ENCODE data around the gene NUPR2. TPM values are rescaled to one million over a fixed set of nuclear protein-coding genes. Genes with fewer than 3 reads are reported as not detected.

NUPR2 gene
- total and polyA plus RNA-seq, 2 of the 8 experiments (the other 6 are each of a cell fraction or from before 2014, with no cell fraction given), result not detected

- no peaks in the 10 kb centered on the region for H3K79me2 ChIP-seq (ENCODE audit: control insufficient read depth in 1 of 2, insufficient read depth in 2 of 2, low read length in 2 of 2)
- FAIRE-seq (no peak), DNase-seq (ENCODE audit: low read depth in 1 of 2, low spot score in 2 of 2) (peak; percentile 66 to 94)
- no peak overlapping the region for H3K18ac ChIP-seq (ENCODE audit: extremely low read depth, low read length)
- no peak overlapping the region for H3K14ac ChIP-seq (ENCODE audit: insufficient read length)
- no peak overlapping the region for H3K9ac ChIP-seq (replicated peaks in 1 of 4; ENCODE audit: extremely low read depth in 1 of 4, low read depth in 3 of 4, low read length in 3 of 4)
- no peak overlapping the region for H4K5ac ChIP-seq (ENCODE audit: insufficient read length, low read depth, low read length)
- H3K27ac ChIP-seq (ENCODE audit: low read depth, low read length), result no peak overlapping the region
- peak overlapping the region; percentile 52; the same call in 1 of the 2 replicates for H2BK5ac ChIP-seq (ENCODE audit: low read depth, low read length)
- H3K79me1 ChIP-seq (ENCODE audit: low read depth, low read length), result no peaks in the 10 kb centered on the region
- no peak overlapping the region for H4K91ac ChIP-seq (replicated peaks; ENCODE audit: insufficient read length, low read length)
- H2AFZ ChIP-seq (ENCODE audit: low read length), result no peak overlapping the region
- H3K27me3 ChIP-seq (replicated peaks in 1 of 4; ENCODE audit: control insufficient read depth in 3 of 4, extremely low read depth in 1 of 4, insufficient read depth in 3 of 4, low read length in 3 of 4), result no peaks in the 10 kb centered on the region
- no peak overlapping the region for H3K4ac ChIP-seq (replicated peaks; ENCODE audit: insufficient read length, low read depth, low read length)
- peak overlapping the region; percentile 82; the same call in 1 of the 2 replicates for H4K8ac ChIP-seq (ENCODE audit: extremely low read depth, insufficient read depth, low read length)
- H2BK120ac ChIP-seq (replicated peaks; ENCODE audit: low read depth, low read length), result no peak overlapping the region
- H2BK15ac ChIP-seq (ENCODE audit: low read length), result no peak overlapping the region
- no peak overlapping the region for H2AK5ac ChIP-seq (ENCODE audit: low read depth, low read length)
- peaks cover 5 to 34% (median 9%) of the 10 kb centered on the region in 4 experiments for H3K36me3 ChIP-seq (ENCODE audit: control insufficient read depth in 2 of 4, insufficient read depth in 4 of 4, low read length in 3 of 4)
- H3K4me1 ChIP-seq (replicated peaks in 1 of 4; ENCODE audit: control insufficient read depth in 3 of 4, insufficient read depth in 4 of 4, low read length in 3 of 4), result no peaks in the 10 kb centered on the region
- H3K56ac ChIP-seq (replicated peaks; ENCODE audit: insufficient read length, low read depth, low read length), result no peak overlapping the region
- ChIA-PET POLR2A (ENCODE audit: partially characterized antibody) (interaction anchor here (0.6 to 44.4 kb wide), 10 partner anchors 9 to 108 kb away, joined by 4 to 869 read pairs (median 8); partner anchors contain the start of genes CCT6A, PSPH and SUMF2), CTCF (ENCODE audit: partially characterized antibody) (interaction anchor here (0.7 to 3.9 kb wide), 16 partner anchors 9 to 379 kb away, joined by 3 to 28 read pairs (median 6); partner anchors contain the start of genes PHKG1 and SUMF2)
- no peak overlapping the region for H2BK12ac ChIP-seq (ENCODE audit: low read depth, low read length)
- WGBS, 2 experiments (ENCODE audit: extremely low coverage in 1 of 2, insufficient coverage in 1 of 2, insufficient read length in 1 of 2, insufficient replicate concordance in 2 of 2, low coverage in 1 of 2, low lambda C conversion rate in 2 of 2, missing lambda C conversion rate in 1 of 2), result 37% methylated on average over 19 of the region's 19 CpGs; no CpG with 5 or more reads in 1 of the 2 experiments
- H3K23me2 ChIP-seq (ENCODE audit: low read depth, low read length), result no peaks in the 10 kb centered on the region
- H4K20me1 ChIP-seq (replicated peaks in 1 of 2; ENCODE audit: control insufficient read depth in 1 of 2, insufficient read depth in 2 of 2, low read length in 2 of 2), result peaks cover 0 to 2% of the 10 kb centered on the region in 2 experiments
- no peak overlapping the region for H3K4me3 ChIP-seq (ENCODE audit: extremely low read depth in 1 of 4, insufficient read depth in 2 of 4, low read depth in 3 of 4, low read length in 4 of 4)
- no peak overlapping the region for H3K23ac ChIP-seq (ENCODE audit: insufficient read length)
- no peak overlapping the region for H2BK20ac ChIP-seq (ENCODE audit: low read length)
- H3K4me2 ChIP-seq (ENCODE audit: insufficient read depth in 1 of 2, low read depth in 2 of 2, low read length in 2 of 2), result no peak overlapping the region
- no peaks in the 10 kb centered on the region for H3K9me3 ChIP-seq (ENCODE audit: insufficient read depth in 2 of 2, low read depth in 1 of 2, low read length in 1 of 2)
- no peak for TF ChIP-seq SIRT6 (IDR thresholded peaks at IDR 0.05; ENCODE audit: low read length)
- TF ChIP-seq RAD21 (IDR thresholded peaks at IDR 0.05 in 1 of 2, conservative IDR thresholded peaks at IDR 0.05 in 1 of 2; ENCODE audit: low read depth in 2 of 2, low read length in 2 of 2), result peak; percentile 87 to 91
- 0 out of 2 replicates have a peak, but pooled peaks have one; percentile 13 for TF ChIP-seq MAX (IDR thresholded peaks at IDR 0.05)
- TF ChIP-seq ATF3 (IDR thresholded peaks at IDR 0.05; ENCODE audit: insufficient read depth, low read depth, low read length), result no peak
- no peak for TF ChIP-seq ZNF274 (IDR thresholded peaks at IDR 0.05; ENCODE audit: borderline replicate concordance, extremely low read depth, low read length)
- 0 out of 2 replicates have a peak, but pooled peaks have one; percentile 28 for TF ChIP-seq TAF1 (IDR thresholded peaks at IDR 0.05; ENCODE audit: low read depth, low read length)
- TF ChIP-seq CBX8 (IDR thresholded peaks at IDR 0.05; ENCODE audit: borderline replicate concordance, low read depth, low read length), result no peak
- TF ChIP-seq, protein P1, sequence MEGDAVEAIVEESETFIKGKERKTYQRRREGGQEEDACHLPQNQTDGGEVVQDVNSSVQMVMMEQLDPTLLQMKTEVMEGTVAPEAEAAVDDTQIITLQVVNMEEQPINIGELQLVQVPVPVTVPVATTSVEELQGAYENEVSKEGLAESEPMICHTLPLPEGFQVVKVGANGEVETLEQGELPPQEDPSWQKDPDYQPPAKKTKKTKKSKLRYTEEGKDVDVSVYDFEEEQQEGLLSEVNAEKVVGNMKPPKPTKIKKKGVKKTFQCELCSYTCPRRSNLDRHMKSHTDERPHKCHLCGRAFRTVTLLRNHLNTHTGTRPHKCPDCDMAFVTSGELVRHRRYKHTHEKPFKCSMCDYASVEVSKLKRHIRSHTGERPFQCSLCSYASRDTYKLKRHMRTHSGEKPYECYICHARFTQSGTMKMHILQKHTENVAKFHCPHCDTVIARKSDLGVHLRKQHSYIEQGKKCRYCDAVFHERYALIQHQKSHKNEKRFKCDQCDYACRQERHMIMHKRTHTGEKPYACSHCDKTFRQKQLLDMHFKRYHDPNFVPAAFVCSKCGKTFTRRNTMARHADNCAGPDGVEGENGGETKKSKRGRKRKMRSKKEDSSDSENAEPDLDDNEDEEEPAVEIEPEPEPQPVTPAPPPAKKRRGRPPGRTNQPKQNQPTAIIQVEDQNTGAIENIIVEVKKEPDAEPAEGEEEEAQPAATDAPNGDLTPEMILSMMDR (IDR thresholded peaks at IDR 0.05; ENCODE audit: control extremely low read depth in 1 of 3, insufficient read depth in 1 of 3, low read depth in 1 of 3, low read length in 3 of 3), result peak; percentile 70 to 86 (median 81)
Measured at GRCh38 chr7:56074371-56074791, 41.8 kb downstream of the NUPR2 start.

All from H1 (cell line).